GM10266 (cell line): ENCODE data around the gene NTRK3.

Experiments
- DNase-seq: peaks from one replicate; pipeline ENCODE4 v3.0.0; 2012; ENCODE audit errors: extremely low spot score
- TF ChIP-seq, protein P1 (sequence below): IDR thresholded peaks from 2 replicates; pipeline ENCODE4 v1.5.1; 2012; ENCODE audit warnings: mild to moderate bottlenecking, low read depth; ENCODE audit not compliant: control insufficient read depth, insufficient read depth; ENCODE audit errors: missing control alignments

NTRK3 gene

GRCh38 chr15:88225461-88225860 lies 31.1 kb downstream of the NTRK3 start:
- DNase-seq = no peak
- TF ChIP-seq, protein P1, sequence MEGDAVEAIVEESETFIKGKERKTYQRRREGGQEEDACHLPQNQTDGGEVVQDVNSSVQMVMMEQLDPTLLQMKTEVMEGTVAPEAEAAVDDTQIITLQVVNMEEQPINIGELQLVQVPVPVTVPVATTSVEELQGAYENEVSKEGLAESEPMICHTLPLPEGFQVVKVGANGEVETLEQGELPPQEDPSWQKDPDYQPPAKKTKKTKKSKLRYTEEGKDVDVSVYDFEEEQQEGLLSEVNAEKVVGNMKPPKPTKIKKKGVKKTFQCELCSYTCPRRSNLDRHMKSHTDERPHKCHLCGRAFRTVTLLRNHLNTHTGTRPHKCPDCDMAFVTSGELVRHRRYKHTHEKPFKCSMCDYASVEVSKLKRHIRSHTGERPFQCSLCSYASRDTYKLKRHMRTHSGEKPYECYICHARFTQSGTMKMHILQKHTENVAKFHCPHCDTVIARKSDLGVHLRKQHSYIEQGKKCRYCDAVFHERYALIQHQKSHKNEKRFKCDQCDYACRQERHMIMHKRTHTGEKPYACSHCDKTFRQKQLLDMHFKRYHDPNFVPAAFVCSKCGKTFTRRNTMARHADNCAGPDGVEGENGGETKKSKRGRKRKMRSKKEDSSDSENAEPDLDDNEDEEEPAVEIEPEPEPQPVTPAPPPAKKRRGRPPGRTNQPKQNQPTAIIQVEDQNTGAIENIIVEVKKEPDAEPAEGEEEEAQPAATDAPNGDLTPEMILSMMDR = no peak

DNA sequence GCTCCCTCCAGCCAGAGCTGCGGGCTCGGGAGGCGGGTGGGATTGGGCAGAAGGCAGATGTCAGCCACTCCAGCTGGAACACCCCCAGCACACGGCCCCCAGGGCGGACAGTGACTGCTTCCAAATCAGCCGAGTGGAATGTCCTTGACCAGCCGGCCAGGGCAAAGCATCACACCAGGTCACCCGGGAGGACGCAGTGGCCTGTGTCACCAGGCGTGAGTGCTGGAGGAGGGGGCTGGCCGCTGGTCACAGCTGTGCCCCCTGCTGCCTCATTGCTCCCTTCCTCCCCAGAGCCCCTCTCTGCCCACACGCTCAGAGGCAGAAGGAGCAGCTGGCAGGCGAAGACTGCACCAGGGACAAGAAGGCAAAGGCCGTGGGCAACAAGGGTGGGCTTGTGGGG lies 33.5 kb downstream of the NTRK3 start:
- DNase-seq = no peak
- TF ChIP-seq, protein P1 = no peak

- DNase-seq = no peak
- TF ChIP-seq, protein P1 = no peak
Observed at GRCh38 chr15:88221836-88222235, 34.7 kb downstream of the NTRK3 start.

DNA sequence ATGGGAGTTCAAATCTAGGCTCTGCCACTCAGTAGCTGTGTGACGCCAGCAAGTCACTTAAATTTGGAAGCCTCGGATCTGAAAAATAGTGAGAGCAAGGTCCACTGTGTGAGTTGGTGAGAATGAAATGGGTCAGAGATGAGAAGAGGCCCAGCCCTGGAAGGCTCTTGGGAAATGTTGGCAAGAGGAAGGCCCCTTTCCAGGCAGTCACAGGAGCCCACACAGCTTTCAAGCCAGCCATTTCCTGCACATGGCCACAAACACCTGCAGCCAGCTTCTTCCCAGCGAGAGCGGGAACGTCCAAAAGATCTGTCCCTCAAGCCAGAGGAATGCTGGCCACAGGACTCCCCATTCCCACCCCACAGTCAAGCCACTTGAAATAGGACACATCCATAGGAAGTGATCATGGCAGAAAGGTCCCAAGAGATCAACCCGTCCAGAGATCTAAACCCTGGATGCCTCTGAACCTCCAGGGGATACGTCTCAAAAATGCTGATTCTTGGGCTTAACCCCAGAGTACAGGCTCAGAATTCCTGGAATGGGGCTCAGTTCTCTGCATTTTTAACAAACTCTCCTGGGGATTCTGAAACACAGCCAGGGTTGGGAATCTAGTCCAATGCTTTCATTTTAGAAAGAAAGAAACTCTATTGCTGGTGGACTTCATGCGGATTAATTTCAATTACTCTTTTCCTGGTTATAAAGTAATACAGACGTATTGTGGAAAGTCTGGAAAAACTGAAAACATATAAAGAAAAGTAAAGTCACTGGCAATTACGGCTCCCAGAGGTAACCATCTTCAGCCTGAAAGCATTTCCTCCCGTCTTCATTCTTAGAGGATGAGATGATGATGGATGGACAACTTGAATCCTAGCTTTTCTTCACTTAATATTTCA lies 35.9 kb downstream of the NTRK3 start:
- TF ChIP-seq, protein P1 = no peak
- DNase-seq = no peak

DNA sequence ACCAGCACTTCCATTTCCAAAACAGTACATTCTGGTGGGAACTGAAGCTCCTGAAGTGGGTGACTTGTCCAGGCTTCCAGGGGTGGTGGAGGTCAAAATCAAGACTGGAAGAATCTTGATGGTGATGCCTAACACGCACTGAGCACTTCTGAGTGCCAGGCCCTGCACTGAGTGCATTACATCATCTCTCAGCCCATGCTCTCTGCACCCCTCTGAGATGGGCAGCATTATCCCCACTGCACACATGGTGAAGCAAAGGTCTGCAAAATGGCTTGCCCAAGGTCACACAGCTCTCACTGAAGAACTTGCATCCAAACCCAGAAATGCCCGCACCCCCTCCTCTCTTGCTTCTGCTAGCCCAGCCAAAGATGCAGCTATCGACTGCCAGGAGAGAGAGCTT lies 36.9 kb downstream of the NTRK3 start:
- no peak for DNase-seq
- TF ChIP-seq, protein P1 = no peak

GRCh38 chr15:88218557-88219221 lies 37.9 kb downstream of the NTRK3 start:
- DNase-seq = no peak
- TF ChIP-seq, protein P1 = no peak

DNA sequence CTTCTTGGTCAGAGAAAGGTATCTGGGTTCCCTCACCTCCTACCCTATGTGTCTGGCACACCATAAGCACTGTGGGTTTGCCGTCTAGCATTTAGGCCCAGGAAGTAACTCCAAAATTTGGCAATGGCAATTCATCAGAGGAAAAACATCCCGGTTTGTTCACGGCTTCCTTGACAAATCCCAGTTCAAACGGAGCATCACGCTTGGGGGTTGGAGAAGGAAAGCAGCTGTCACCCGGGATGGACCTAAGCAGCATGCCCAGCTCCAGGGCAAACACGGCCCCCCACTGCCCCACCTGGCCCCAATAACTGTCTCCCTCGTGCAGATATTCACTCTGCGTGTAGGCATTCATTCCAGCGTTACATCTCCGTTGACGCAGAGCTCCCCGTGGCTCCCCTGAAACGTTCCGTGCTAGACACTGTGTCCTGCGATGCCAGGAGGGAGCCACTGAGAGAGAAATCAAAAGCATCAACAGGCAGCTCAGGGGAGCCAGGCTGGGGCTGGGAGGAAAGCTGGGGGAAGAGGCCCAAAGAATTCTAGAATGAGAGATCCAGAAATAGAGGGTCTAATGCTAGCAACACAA lies 41.4 kb downstream of the NTRK3 start:
- no peak for DNase-seq
- TF ChIP-seq, protein P1 = no peak
